NCI-H1417 treated with DMSO at 0.1 percent for 48 hours (cell line): ENCODE measurements around the gene PSAP.

Experiments used
- DNase-seq: peaks from one replicate; lab custom pipeline; 2025; lab: John Stamatoyannopoulos, UW

Gene PSAP

GRCh38 chr10:71807557-71808510, 43.2 kb downstream of the PSAP start:
- DNase-seq, result no peak

DNA sequence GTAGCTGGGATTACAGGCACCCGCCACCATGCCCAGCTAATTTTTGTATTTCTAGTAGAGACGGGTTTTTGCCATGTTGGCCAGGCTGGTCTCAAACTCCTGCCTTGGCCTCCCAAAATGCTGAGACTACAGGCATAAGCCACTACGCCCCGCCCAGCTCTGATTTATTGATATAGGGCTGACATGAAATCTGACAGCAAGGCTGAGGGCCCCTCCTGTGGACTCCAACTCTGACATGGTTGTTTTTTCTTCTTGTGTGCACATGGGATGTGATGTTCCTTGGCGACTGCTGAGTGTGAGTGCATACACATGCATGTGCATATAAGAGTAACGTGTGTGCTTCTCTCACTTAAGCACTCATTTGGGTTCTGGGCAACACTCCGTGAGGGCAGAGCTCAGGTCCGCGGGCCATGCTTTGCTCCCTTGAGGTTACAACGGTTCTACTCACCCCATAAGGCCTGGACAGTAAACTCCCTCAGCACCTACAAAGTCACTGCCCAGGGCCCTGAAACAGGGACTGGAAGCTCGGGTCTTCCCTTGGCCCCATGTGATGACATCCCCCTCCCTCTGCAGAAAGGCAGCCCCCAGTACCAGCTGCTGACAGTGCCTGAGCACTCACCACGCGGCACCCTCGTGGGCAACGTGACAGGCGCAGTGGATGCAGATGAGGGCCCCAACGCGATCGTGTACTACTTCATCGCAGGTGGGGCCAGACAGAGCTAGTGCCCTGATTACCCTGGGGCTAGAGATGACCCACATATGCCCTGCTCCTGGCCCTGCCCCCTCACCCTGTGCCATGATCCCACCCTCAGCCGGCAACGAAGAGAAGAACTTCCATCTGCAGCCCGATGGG, 44.1 kb downstream of the PSAP start:
- no peak for DNase-seq

DNA sequence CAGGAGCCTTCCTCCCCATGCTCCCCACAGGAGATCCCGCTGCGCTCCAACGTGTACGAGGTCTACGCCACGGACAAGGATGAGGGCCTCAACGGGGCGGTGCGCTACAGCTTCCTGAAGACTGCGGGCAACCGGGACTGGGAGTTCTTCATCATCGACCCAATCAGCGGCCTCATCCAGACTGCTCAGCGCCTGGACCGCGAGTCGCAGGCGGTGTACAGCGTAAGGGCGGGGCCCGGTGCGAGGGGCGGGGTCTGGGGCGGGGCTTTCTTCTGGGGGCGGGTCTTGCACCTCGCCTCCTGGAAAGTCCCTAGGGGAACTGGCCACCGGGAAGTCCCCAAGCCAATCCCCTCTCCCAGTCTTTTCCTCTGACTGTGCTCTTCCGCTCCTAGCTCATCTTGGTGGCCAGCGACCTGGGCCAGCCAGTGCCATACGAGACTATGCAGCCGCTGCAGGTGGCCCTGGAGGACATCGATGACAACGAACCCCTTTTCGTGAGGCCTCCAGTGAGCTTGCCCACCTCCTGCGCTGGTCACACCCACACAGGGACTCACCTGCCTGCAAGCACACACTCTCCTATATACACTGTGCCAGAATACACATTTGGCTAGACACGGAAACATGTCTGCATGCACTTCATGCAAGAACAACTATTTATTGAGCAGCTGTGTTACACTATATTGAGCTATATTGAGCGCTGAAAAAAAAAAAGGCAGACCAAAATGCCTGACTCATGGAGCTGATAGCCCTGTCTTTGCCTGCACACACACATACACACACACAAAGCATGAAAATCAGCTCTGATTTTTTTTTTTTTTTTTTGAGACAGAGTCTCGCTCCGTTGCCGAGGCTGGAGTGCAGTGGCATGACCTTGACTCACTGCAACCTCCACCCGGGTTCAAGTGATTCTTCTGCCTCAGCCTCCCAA, 45.0 kb downstream of the PSAP start:
- DNase-seq, result no peak

- no peak for DNase-seq
Observed at GRCh38 chr10:71804077-71804476, 47.0 kb downstream of the PSAP start.

GRCh38 chr10:71802715-71803488, 48.1 kb downstream of the PSAP start:
- DNase-seq, result no peak

GRCh38 chr10:71802235-71802634, 48.8 kb downstream of the PSAP start:
- DNase-seq, result no peak

DNA sequence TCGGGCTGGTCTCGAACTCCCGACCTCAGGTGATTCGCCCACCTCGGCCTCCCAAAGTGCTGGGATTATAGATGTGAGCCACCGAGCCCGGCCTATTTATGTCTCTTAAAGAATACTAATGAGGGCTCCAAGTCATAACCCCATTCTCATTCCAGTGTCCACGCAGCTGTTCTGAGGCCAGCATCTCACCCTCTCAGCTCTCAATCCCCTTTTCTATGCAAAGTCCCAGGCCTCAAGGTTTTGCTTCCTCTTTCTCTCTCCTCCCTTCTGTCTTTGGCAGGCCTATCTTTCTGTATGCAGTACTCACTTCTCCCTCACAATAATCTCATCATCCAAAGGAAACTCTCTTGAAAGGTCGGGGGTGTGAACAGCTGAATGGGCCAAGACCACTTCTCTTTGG, 49.7 kb downstream of the PSAP start:
- no peak for DNase-seq

GRCh38 chr10:71799608-71800453, 51.2 kb downstream of the PSAP start:
- no peak for DNase-seq

DNA sequence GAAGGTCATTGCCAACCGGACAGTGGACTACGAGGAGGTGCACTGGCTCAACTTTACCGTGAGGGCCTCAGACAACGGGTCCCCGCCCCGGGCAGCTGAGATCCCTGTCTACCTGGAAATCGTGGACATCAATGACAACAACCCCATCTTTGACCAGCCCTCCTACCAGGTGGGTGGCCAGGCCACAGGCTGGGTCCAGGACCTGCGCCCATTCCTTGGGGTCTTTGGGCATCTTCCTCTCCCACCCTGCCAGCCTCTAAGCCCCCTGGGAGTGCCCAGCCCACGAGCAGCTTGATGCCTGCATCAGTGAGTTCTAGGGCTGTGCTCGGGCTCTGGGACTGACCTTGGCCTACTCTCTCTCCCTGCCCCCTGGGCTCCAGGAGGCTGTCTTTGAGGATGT, 51.9 kb downstream of the PSAP start:
- no peak for DNase-seq

- no peak for DNase-seq
Observed at GRCh38 chr10:71798308-71798624, 52.8 kb downstream of the PSAP start.

DNA sequence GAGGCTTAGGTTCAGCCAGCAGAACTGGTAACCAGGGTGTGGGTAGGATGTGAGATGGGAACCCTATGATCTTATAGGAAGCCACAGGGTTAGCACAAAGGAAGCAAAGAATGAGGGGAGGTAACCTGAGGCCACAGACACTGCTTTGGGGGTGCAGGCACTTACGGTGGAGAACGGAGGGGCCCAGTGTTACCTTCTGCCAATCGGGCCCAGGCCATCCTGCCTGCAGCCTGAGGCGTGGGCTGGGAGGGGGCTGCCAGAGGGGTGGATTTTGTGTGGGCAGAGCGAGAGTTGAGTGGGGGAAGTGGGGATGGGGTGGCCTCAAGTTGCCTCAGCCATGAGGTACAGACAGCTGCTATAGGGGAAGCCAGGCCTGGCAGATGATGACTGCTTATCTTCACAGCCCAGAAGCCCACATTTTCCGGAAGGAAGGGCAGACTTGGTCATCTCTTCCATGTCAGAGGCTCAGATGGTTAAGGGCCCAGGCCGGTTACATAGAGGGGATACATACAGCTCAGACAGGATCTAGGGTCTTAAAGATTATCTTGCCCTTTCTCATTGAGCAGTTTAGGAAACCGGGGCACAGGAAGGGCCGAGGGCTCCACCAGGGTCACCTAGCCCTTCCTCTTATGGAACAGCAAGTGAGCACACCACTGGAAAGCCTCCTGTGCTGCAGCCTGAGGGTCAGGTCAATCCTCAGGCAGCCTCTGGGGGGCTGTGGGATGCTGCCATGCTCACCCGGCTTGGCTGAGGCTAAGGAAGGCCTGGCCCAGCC, 53.3 kb downstream of the PSAP start:
- DNase-seq, result no peak

DNA sequence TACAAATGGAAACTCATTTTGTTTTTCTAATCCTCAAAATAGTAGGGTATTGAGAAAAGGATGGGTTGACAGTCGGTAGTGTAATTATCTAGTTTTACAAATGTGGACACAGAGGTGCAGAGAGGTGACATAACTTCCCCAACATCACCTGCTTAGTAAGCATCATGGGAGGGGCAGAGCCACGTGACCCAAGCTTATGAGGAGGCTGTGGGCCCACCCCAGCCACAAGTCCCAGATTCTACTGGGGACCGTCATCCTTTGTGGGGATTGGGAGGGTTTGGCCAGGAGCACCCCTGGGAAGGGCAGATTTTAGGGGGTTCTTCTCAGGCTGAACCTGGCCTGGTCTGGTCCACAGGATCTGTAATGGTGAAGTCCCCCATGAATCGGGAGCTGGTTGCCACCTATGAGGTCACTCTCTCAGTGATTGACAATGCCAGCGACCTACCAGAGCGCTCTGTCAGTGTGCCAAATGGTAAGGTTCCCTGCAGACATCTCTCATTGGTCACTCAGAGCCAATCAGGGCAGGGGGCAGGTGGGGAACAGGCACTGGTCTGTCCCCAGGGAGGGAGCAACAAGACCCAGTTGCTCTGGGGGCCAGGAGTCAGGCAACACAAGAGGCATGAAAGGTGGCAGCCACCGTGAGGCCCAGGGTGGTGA, 54.2 kb downstream of the PSAP start:
- no peak for DNase-seq

DNA sequence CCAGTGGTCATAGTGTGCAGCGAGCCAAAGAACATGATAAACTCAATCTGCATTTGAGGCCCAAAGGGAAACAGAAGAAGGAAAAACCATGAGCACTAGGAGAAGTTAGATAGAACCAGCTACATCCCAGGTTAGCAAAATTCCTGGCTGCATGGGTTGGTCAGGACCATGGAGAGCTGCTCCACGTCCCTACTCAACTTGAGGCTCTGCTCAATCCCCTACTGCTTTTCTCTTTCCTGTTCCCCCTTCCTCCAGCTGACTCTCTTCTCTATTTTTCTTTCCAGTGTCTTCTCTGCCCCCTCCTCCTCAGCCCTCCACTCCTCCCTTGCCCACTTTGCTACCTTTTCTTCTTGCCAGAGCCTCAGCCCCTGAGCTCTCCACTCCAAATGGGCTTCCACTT, 55.8 kb downstream of the PSAP start:
- DNase-seq, result no peak

DNA sequence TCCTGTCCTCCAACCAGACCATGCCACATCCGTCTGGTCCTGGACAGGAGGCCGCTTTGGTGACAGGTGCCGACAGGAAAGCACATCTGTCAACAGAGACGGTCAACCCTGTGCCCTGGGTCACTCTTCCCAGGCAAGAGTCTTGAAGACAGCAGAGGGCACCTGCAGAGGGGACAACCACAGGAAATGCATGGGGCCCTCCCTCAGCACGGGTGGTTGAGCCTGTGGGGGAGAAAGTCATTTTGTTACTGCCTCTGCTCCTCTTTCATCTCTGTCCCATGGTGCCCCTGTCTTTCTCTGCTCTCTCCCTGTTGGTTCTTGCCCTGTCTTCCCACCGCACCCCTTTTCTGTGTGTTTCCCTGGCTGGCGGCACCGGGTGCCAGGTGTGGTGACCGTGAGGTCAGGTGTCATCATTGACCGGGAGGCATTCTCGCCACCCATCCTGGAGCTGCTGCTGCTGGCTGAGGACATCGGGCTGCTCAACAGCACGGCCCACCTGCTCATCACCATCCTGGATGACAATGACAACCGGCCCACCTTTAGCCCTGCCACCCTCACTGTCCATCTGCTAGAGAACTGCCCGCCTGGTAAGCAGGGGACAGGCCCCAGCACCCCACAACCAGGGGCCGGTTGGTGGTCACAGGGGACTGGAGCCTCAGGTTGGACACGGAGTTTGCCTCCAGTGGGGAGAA, 60.2 kb downstream of the PSAP start:
- DNase-seq, result no peak

- DNase-seq, result no peak
Observed at GRCh38 chr10:71789871-71790270, 61.2 kb downstream of the PSAP start.

DNA sequence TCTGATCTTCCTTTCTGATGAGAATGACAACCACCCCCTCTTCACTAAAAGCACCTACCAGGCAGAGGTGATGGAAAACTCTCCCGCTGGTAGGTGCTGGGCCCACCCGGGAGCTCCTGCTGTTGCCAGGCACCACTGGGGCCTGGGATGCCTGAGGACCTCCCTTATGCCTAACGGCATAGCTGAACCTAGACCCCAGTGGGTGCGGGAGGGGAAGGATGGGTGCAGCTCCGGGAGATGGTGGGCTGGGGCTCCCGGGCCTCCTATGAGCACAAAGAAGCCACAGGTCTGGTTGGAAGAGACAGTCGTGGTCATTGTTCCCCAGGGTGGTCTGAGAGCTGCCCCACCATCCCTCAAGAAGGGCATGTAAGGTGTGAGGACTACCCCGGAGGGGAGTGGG, 62.1 kb downstream of the PSAP start:
- no peak for DNase-seq

- DNase-seq, result no peak
Observed at GRCh38 chr10:71784679-71785272, 66.3 kb downstream of the PSAP start.
